T-helper 1 cell treated with Interleukin-12 subunit alpha and Interleukin-12 subunit beta and Interleukin-4 antibody, amounts not matched to agents 30 μg/mL and 1 μg/mL, for 36 hours (primary cell): ENCODE data around the gene VWA8.
"Not testable (repeated sequence)": the region's sequence is repeated elsewhere in the genome, so short reads cannot be mapped to it uniquely, and the experiment has no call there.

ENCODE experiments used
- H3K27ac Mint-ChIP-seq: one replicate; pipeline ENCODE4 v1.8.0; 2021; ENCODE audit warnings: mild to moderate bottlenecking, mixed read lengths
- H3K27me3 Mint-ChIP-seq: one replicate; pipeline ENCODE4 v1.8.0; 2021; ENCODE audit warnings: low read depth, mixed read lengths
- H3K36me3 Mint-ChIP-seq: one replicate; pipeline ENCODE4 v1.8.0; 2021; ENCODE audit warnings: low read depth, mixed read lengths
- H3K4me1 Mint-ChIP-seq: one replicate; pipeline ENCODE4 v1.8.0; 2021; ENCODE audit warnings: low read depth, mixed read lengths
- H3K4me3 Mint-ChIP-seq: one replicate; pipeline ENCODE4 v1.8.0; 2021; ENCODE audit warnings: mild to moderate bottlenecking, moderate library complexity, mixed read lengths
- H3K9me3 Mint-ChIP-seq: one replicate; pipeline ENCODE4 v1.8.0; 2021; ENCODE audit warnings: mixed read lengths

Gene VWA8

GRCh38 chr13:41550276-41550675 is 410.6 kb downstream of the VWA8 start:
- H3K27ac Mint-ChIP-seq: no peak overlapping the region
- peaks cover 20% of the 10 kb centered on the region for H3K4me1 Mint-ChIP-seq
- no peak overlapping the region for H3K4me3 Mint-ChIP-seq
- H3K27me3 Mint-ChIP-seq: no peaks in the 10 kb centered on the region
- no peaks in the 10 kb centered on the region for H3K36me3 Mint-ChIP-seq
- H3K9me3 Mint-ChIP-seq: no peaks in the 10 kb centered on the region

GRCh38 chr13:41549491-41549890 is 411.4 kb downstream of the VWA8 start:
- Mint-ChIP-seq H3K27me3 (no peaks in the 10 kb centered on the region), H3K4me3 (no peak overlapping the region), H3K27ac (no peak overlapping the region), H3K36me3 (no peaks in the 10 kb centered on the region), H3K4me1 (peaks cover 15% of the 10 kb centered on the region), H3K9me3 (no peaks in the 10 kb centered on the region)

GRCh38 chr13:41548910-41549309 is 412.0 kb downstream of the VWA8 start:
- peaks cover 10% of the 10 kb centered on the region for H3K4me1 Mint-ChIP-seq
- H3K4me3 Mint-ChIP-seq: no peak overlapping the region
- H3K27ac Mint-ChIP-seq: no peak overlapping the region
- H3K9me3 Mint-ChIP-seq: no peaks in the 10 kb centered on the region
- H3K27me3 Mint-ChIP-seq: no peaks in the 10 kb centered on the region
- no peaks in the 10 kb centered on the region for H3K36me3 Mint-ChIP-seq

- Mint-ChIP-seq H3K36me3 (no peaks in the 10 kb centered on the region), H3K9me3 (no peaks in the 10 kb centered on the region), H3K27me3 (no peaks in the 10 kb centered on the region), H3K27ac (no peak overlapping the region), H3K4me1 (peaks cover 5% of the 10 kb centered on the region), H3K4me3 (no peak overlapping the region)
Observed at GRCh38 chr13:41548031-41548430, 412.9 kb downstream of the VWA8 start.

- Mint-ChIP-seq H3K4me3 (no peak overlapping the region), H3K27ac (no peak overlapping the region), H3K9me3 (peaks cover 2% of the 10 kb centered on the region), H3K36me3 (no peaks in the 10 kb centered on the region), H3K4me1 (peaks cover 5% of the 10 kb centered on the region), H3K27me3 (no peaks in the 10 kb centered on the region)
Observed at GRCh38 chr13:41547251-41548000, 413.5 kb downstream of the VWA8 start.

- Mint-ChIP-seq H3K4me3 (no peak overlapping the region), H3K27ac (no peak overlapping the region), H3K27me3 (no peaks in the 10 kb centered on the region)
Observed at GRCh38 chr13:41546372-41547190, 414.3 kb downstream of the VWA8 start.

GRCh38 chr13:41545432-41545707 is 415.5 kb downstream of the VWA8 start:
- peaks cover 12% of the 10 kb centered on the region for H3K4me1 Mint-ChIP-seq
- no peaks in the 10 kb centered on the region for H3K27me3 Mint-ChIP-seq
- H3K36me3 Mint-ChIP-seq: no peaks in the 10 kb centered on the region
- H3K9me3 Mint-ChIP-seq: peaks cover 3% of the 10 kb centered on the region
- no peak overlapping the region for H3K4me3 Mint-ChIP-seq
- H3K27ac Mint-ChIP-seq: no peak overlapping the region

More at GRCh38 chr13:41546372-41547190, 414.3 kb downstream of the VWA8 start:
- peaks cover 5% of the 10 kb centered on the region for H3K4me1 Mint-ChIP-seq
- peaks cover 3% of the 10 kb centered on the region for H3K9me3 Mint-ChIP-seq
- H3K36me3 Mint-ChIP-seq: no peaks in the 10 kb centered on the region

- Mint-ChIP-seq H3K27me3 (peaks cover 5% of the 10 kb centered on the region), H3K4me3 (no peak overlapping the region), H3K4me1 (peaks cover 23% of the 10 kb centered on the region), H3K36me3 (no peaks in the 10 kb centered on the region), H3K27ac (no peak overlapping the region), H3K9me3 (peaks cover 3% of the 10 kb centered on the region)
Observed at GRCh38 chr13:41543664-41544300, 417.1 kb downstream of the VWA8 start.

- H3K27ac Mint-ChIP-seq, H3K9me3 Mint-ChIP-seq, H3K27me3 Mint-ChIP-seq, H3K4me3 Mint-ChIP-seq, H3K36me3 Mint-ChIP-seq: not testable (repeated sequence)
- peaks cover 23% of the 10 kb centered on the region for H3K4me1 Mint-ChIP-seq
Observed at GRCh38 chr13:41542799-41543198, 418.1 kb downstream of the VWA8 start.

- H3K27me3 Mint-ChIP-seq: peaks cover 12% of the 10 kb centered on the region
- no peak overlapping the region for H3K4me3 Mint-ChIP-seq
- H3K36me3 Mint-ChIP-seq: peaks cover 4% of the 10 kb centered on the region
- H3K27ac Mint-ChIP-seq: no peak overlapping the region
- H3K4me1 Mint-ChIP-seq: peaks cover 23% of the 10 kb centered on the region
- H3K9me3 Mint-ChIP-seq: peaks cover 10% of the 10 kb centered on the region
Observed at GRCh38 chr13:41542281-41542680, 418.6 kb downstream of the VWA8 start.

- Mint-ChIP-seq H3K4me3 (no peak overlapping the region), H3K9me3 (peaks cover 10% of the 10 kb centered on the region), H3K36me3 (peaks cover 4% of the 10 kb centered on the region), H3K27me3 (peaks cover 12% of the 10 kb centered on the region), H3K27ac (no peak overlapping the region), H3K4me1 (peaks cover 23% of the 10 kb centered on the region)
Observed at GRCh38 chr13:41541142-41541938, 419.6 kb downstream of the VWA8 start.

- H3K9me3 Mint-ChIP-seq, H3K36me3 Mint-ChIP-seq, H3K27ac Mint-ChIP-seq, H3K4me3 Mint-ChIP-seq: not testable (repeated sequence)
- Mint-ChIP-seq H3K4me1 (peaks cover 18% of the 10 kb centered on the region), H3K27me3 (peaks cover 12% of the 10 kb centered on the region)
Observed at GRCh38 chr13:41540240-41540639, 420.7 kb downstream of the VWA8 start.

- no peaks in the 10 kb centered on the region for H3K4me1 Mint-ChIP-seq
- no peak overlapping the region for H3K4me3 Mint-ChIP-seq
- peaks cover 7% of the 10 kb centered on the region for H3K9me3 Mint-ChIP-seq
- H3K27me3 Mint-ChIP-seq: peaks cover 10% of the 10 kb centered on the region
- peaks cover 4% of the 10 kb centered on the region for H3K36me3 Mint-ChIP-seq
- H3K27ac Mint-ChIP-seq: no peak overlapping the region
Observed at GRCh38 chr13:41533266-41534052, 427.4 kb downstream of the VWA8 start.

- H3K9me3 Mint-ChIP-seq: no peaks in the 10 kb centered on the region
- no peaks in the 10 kb centered on the region for H3K36me3 Mint-ChIP-seq
- H3K27ac Mint-ChIP-seq: no peak overlapping the region
Observed at GRCh38 chr13:41528021-41528420, 432.9 kb downstream of the VWA8 start.

More at GRCh38 chr13:41528021-41528420, 432.9 kb downstream of the VWA8 start:
- H3K4me3 Mint-ChIP-seq: no peak overlapping the region
- peaks cover 5% of the 10 kb centered on the region for H3K27me3 Mint-ChIP-seq
- peaks cover 2% of the 10 kb centered on the region for H3K4me1 Mint-ChIP-seq
